HCT116 (cell line): ENCODE data around the gene IFNGR2. TPM values are rescaled to one million over a fixed set of nuclear protein-coding genes. Genes with fewer than 3 reads are reported as not detected.

ENCODE experiments used
- ATAC-seq: fragments of 200-7000 bp; cut with Tn5 transposase; 2 replicates; pipeline ENCODE4 v1.9.1; 2020; ENCODE audit warnings: mild to moderate bottlenecking, moderate library complexity
- BruUV-seq: library from RNA; stranded (reverse); fragments of 400-500 nt; replicated peaks from 2 replicates; lab custom pipeline; 2021; lab: Mats Ljungman, UMichigan
- CTCF ChIA-PET: fragments of 300-600 bp; sonication (Branson Sonifier 250); formaldehyde crosslinking; loops from one replicate; lab custom pipeline; 2021; ENCODE audit warnings: antibody characterized with exemption; lab: Charles Lee
- POLR2A ChIA-PET: fragments of 300-600, 350-600 bp; sonication (Branson Sonifier 250); formaldehyde crosslinking; loops from one replicate; lab custom pipeline; 2021; ENCODE audit warnings: antibody characterized with exemption; lab: Charles Lee
- RAD21 ChIA-PET, 2 experiments: fragments of 300-600 bp; sonication (Branson Sonifier 250); formaldehyde crosslinking; loops; one replicate each; lab custom pipeline; 2023; ENCODE audit warnings: low total read pairs in 2 of 2; ENCODE audit not compliant: uncharacterized antibody in 2 of 2, unreplicated experiment in 2 of 2, low non-redundant PET in 1 of 2; lab: Charles Lee
- DNase-seq: peaks from one replicate; pipeline ENCODE4 v3.0.0-alpha.2; 2010; ENCODE audit warnings: low read depth, low spot score
- H2AFZ ChIP-seq: fragments of 200-600 bp; shearing (Covaris generic), sonication (generic); 2 replicates; pipeline ENCODE4 v1.6.1; 2017; ENCODE audit warnings: low read depth, mixed run types, mixed read lengths, antibody characterized with exemption, low read length; ENCODE audit not compliant: poor library complexity, severe bottlenecking
- H3K27ac ChIP-seq: 2 replicates; pipeline ENCODE4 v1.5.1; 2012; ENCODE audit warnings: low read depth, low read length
- H3K27me3 ChIP-seq: fragments of 200-600 bp; sonication (generic); 2 replicates; pipeline ENCODE4 v1.6.1; 2016; ENCODE audit warnings: mixed run types, low read length, mixed read lengths; ENCODE audit not compliant: insufficient read depth
- H3K36me3 ChIP-seq, 2 experiments: fragments of 200-500 bp in 1 of 2; fragments of 200-600 bp in 1 of 2; sonication (Bioruptor generic) in 1 of 2; sonication (generic) in 1 of 2; 2 replicates each; pipeline versions ENCODE4 v1.5.1 to v1.6.1; 2014 to 2016; ENCODE audit warnings: low read length in 2 of 2, inconsistent platforms in 1 of 2, mixed read lengths in 1 of 2, mixed run types in 1 of 2; ENCODE audit not compliant: insufficient read depth in 2 of 2, control insufficient read depth in 1 of 2
- H3K4me1 ChIP-seq, 2 experiments: fragments of 200-600 bp in 1 of 2; sonication (generic) in 1 of 2; 2 replicates each; pipeline versions ENCODE4 v1.5.1 to v1.6.1; 2012 to 2017; ENCODE audit warnings: low read length in 2 of 2, inconsistent platforms in 1 of 2, mild to moderate bottlenecking in 1 of 2, mixed read lengths in 1 of 2, mixed run types in 1 of 2, moderate library complexity in 1 of 2; ENCODE audit not compliant: insufficient read depth in 2 of 2, control insufficient read depth in 1 of 2
- H3K4me2 ChIP-seq: fragments of 200-600 bp; sonication (generic); 2 replicates; pipeline ENCODE4 v1.6.1; 2017; ENCODE audit warnings: mixed run types, low read length, mixed read lengths
- H3K4me3 ChIP-seq, 2 experiments: fragments of 200-600 bp in 1 of 2; sonication (generic) in 1 of 2; replicated peaks in 1 of 2; 2 replicates each; pipeline ENCODE4 v1.5.1; 2011 to 2016; ENCODE audit warnings: low read length in 2 of 2, control low read depth in 1 of 2, low read depth in 1 of 2, mild to moderate bottlenecking in 1 of 2, mixed read lengths in 1 of 2, mixed run types in 1 of 2
- H3K79me2 ChIP-seq: fragments of 200-600 bp; sonication (generic); 2 replicates; pipeline ENCODE4 v1.6.1; 2017; ENCODE audit warnings: mild to moderate bottlenecking, mixed run types, low read length, moderate library complexity, mixed read lengths; ENCODE audit not compliant: insufficient read depth
- H3K9ac ChIP-seq: fragments of 200-600 bp; sonication (generic); 2 replicates; pipeline ENCODE4 v1.6.1; 2016; ENCODE audit warnings: low read length, mixed read lengths
- H3K9me2 ChIP-seq: fragments of 200-600 bp; sonication (generic), shearing (Covaris generic); 2 replicates; pipeline ENCODE4 v1.6.1; 2017; ENCODE audit warnings: mixed run types, mild to moderate bottlenecking, moderate library complexity; ENCODE audit not compliant: insufficient read depth
- H3K9me3 ChIP-seq, 2 experiments: fragments of 200-500 bp in 1 of 2; fragments of 200-600 bp in 1 of 2; sonication (Bioruptor generic) in 1 of 2; sonication (generic) in 1 of 2; 2 replicates each; pipeline ENCODE4 v1.6.1; 2014 to 2017; ENCODE audit warnings: low read length in 2 of 2, mixed read lengths in 2 of 2, inconsistent platforms in 1 of 2, low read depth in 1 of 2, mild to moderate bottlenecking in 1 of 2, mixed run types in 1 of 2, moderate library complexity in 1 of 2; ENCODE audit not compliant: control insufficient read depth in 1 of 2, insufficient read depth in 1 of 2
- H4K20me1 ChIP-seq: fragments of 200-600 bp; sonication (generic), shearing (Covaris generic); 2 replicates; pipeline ENCODE4 v1.6.1; 2017; ENCODE audit warnings: mixed run types, mild to moderate bottlenecking, moderate library complexity; ENCODE audit not compliant: insufficient read depth
- CEBPB ChIP-seq: IDR thresholded peaks from 2 replicates; pipeline ENCODE4 v1.6.1; 2012; ENCODE audit warnings: low read depth
- ELF1 ChIP-seq: IDR thresholded peaks from 2 replicates; pipeline ENCODE4 v1.6.1; 2012; ENCODE audit warnings: low read depth, borderline replicate concordance
- EZH2phosphoT487 ChIP-seq: fragments of 200-600 bp; IDR thresholded peaks from 2 replicates; pipeline ENCODE4 v1.6.1; 2018; ENCODE audit warnings: antibody characterized with exemption, borderline replicate concordance
- POLR2A ChIP-seq: IDR thresholded peaks from 2 replicates; pipeline ENCODE4 v1.7.0; 2011; ENCODE audit warnings: borderline replicate concordance; ENCODE audit not compliant: insufficient read depth, insufficient read length; ENCODE audit errors: extremely low read depth
- POLR2AphosphoS5 ChIP-seq: IDR thresholded peaks from 2 replicates; pipeline ENCODE4 v1.6.1; 2011; ENCODE audit warnings: mild to moderate bottlenecking, low read depth, low read length, moderate library complexity
- RAD21 ChIP-seq: IDR thresholded peaks from 2 replicates; pipeline ENCODE4 v1.6.1; 2012; ENCODE audit warnings: low read depth, mild to moderate bottlenecking
- SIN3A ChIP-seq: IDR thresholded peaks from 2 replicates; pipeline ENCODE4 v1.6.1; 2012; ENCODE audit warnings: low read depth
- YY1 ChIP-seq: IDR thresholded peaks from 2 replicates; pipeline ENCODE4 v1.6.1; 2011; ENCODE audit warnings: low read length, low read depth, moderate library complexity, mild to moderate bottlenecking; ENCODE audit not compliant: insufficient replicate concordance; ENCODE audit errors: extremely low read depth
- ZBTB33 ChIP-seq: IDR thresholded peaks from 2 replicates; pipeline ENCODE4 v1.6.1; 2011; ENCODE audit warnings: mild to moderate bottlenecking, low read length, moderate library complexity; ENCODE audit not compliant: insufficient replicate concordance; ENCODE audit errors: extremely low read depth
- ZFX ChIP-seq: fragments of 450-650 bp; IDR thresholded peaks from 2 replicates; pipeline ENCODE4 v1.6.1; 2017
- ZNF274 ChIP-seq: fragments of 200-500 bp; sonication (Bioruptor generic); IDR thresholded peaks from 2 replicates; pipeline ENCODE4 v1.6.1; 2014; ENCODE audit warnings: mild to moderate bottlenecking, low read depth, low read length, inconsistent platforms
- intact Hi-C: fragments of 100-400 bp; cut with micrococcal nuclease; formaldehyde crosslinking; loops from 2 replicates; pipeline ENCODE4 v1.10.0; 2022
- total RNA-seq: library from RNA; stranded (reverse); gene quantifications from one replicate; pipeline ENCODE4 v1.2.1, GENCODE V29; 2021; ENCODE audit not compliant: unreplicated experiment
- TF ChIP-seq, protein P1 (sequence below), 3 experiments: fragments of 200-600 bp in 1 of 3; sonication (generic) in 1 of 3; IDR thresholded peaks in 2 of 3; conservative IDR thresholded peaks in 1 of 3; 2 replicates each; pipeline ENCODE4 v1.5.1; 2012 to 2017; ENCODE audit warnings: low read depth in 2 of 3, low read length in 2 of 3, antibody characterized with exemption in 1 of 3, borderline replicate concordance in 1 of 3, control low read depth in 1 of 3, mild to moderate bottlenecking in 1 of 3, mixed read lengths in 1 of 3, mixed run types in 1 of 3, moderate library complexity in 1 of 3; ENCODE audit not compliant: insufficient read depth in 1 of 3

The IFNGR2 gene
- total RNA-seq, 1 experiment from 2014 or later, result 44.6 TPM

DNA sequence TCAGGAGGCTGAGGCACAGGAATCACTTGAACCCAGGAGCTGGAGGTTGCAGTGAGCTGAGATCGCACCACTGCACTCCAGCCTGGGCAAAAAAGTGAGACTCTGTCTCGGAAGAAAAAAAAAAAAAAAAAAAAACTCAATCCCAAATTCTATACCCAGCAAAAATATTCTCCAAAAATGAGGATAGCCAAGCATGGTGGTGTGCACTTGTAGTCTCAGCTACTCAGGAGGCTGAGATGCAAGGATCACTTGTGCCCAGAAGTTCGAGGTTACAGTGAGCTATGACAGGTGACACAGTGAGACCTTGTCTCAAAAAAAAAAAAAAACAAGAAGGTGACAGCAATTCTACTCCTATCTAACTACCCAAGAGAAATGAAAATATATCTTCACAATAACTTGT is 70.1 kb downstream of the IFNGR2 start:
- no peaks in the 10 kb centered on the region for H3K9me2 ChIP-seq
- TF ChIP-seq EZH2phosphoT487 (no peak), YY1 (no peak), RAD21 (no peak), ZFX (no peak), POLR2AphosphoS5 (no peak), ZBTB33 (no peak), ZNF274 (no peak), ELF1 (no peak), SIN3A (no peak), POLR2A (no peak), CEBPB (no peak)
- TF ChIP-seq, protein P1, sequence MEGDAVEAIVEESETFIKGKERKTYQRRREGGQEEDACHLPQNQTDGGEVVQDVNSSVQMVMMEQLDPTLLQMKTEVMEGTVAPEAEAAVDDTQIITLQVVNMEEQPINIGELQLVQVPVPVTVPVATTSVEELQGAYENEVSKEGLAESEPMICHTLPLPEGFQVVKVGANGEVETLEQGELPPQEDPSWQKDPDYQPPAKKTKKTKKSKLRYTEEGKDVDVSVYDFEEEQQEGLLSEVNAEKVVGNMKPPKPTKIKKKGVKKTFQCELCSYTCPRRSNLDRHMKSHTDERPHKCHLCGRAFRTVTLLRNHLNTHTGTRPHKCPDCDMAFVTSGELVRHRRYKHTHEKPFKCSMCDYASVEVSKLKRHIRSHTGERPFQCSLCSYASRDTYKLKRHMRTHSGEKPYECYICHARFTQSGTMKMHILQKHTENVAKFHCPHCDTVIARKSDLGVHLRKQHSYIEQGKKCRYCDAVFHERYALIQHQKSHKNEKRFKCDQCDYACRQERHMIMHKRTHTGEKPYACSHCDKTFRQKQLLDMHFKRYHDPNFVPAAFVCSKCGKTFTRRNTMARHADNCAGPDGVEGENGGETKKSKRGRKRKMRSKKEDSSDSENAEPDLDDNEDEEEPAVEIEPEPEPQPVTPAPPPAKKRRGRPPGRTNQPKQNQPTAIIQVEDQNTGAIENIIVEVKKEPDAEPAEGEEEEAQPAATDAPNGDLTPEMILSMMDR (IDR thresholded peaks at IDR 0.05 in 2 of 3, conservative IDR thresholded peaks at IDR 0.05 in 1 of 3; ENCODE audit: borderline replicate concordance in 1 of 3, insufficient read depth in 1 of 3, low read depth in 2 of 3, low read length in 2 of 3), result no peak
- TF ChIP-seq, all 23 proteins: peak for 0
- POLR2A ChIA-PET, result no interaction called here
- ATAC-seq (no peak), DNase-seq (no peak)
- no TSS peak for BruUV-seq
- Histone ChIP-seq H2AFZ (no peak overlapping the region), H3K4me1 (peaks cover 2 to 3% of the 10 kb centered on the region in 2 experiments), H4K20me1 (no peaks in the 10 kb centered on the region), H3K4me2 (no peak overlapping the region), H3K79me2 (peaks cover 7% of the 10 kb centered on the region; the same call in 1 of the 2 replicates), H3K27me3 (no peaks in the 10 kb centered on the region), H3K36me3 (no peaks in the 10 kb centered on the region), H3K27ac (no peak overlapping the region), H3K9ac (no peak overlapping the region), H3K4me3 (no peak overlapping the region), H3K9me3 (0 out of 4 replicates have a peak, but pooled peaks cover 0 to 6% of the 10 kb centered on the region in 2 experiments)
- intact Hi-C loops, result no loop called here
- RAD21 ChIA-PET, result interaction anchor here in 1 of 2 experiments (0.7 kb wide), 1 partner anchor 273 kb away, joined by 4 read pairs; no protein-coding TSS in a partner anchor
- CTCF ChIA-PET, result no interaction called here
